ENCODE results near the gene RHBDF2. TPM values are rescaled to one million over a fixed set of nuclear protein-coding genes. Genes with fewer than 3 reads are reported as not detected.
A peak's percentile ranks its signal among the peaks of the same experiment; 100 is the strongest.

RHBDF2 gene
- total RNA-seq, 1 donor, result 62.1 TPM

GRCh38 chr17:76459674-76460073 is 41.5 kb downstream of the RHBDF2 start:
- H3K4me1 ChIP-seq (ENCODE audit: insufficient read depth, low read length), result no peaks in the 10 kb centered on the region
- no peaks in the 10 kb centered on the region for H3K27me3 ChIP-seq (ENCODE audit: insufficient read depth, low read length)
- no peaks in the 10 kb centered on the region for H3K9me3 ChIP-seq (ENCODE audit: low read depth, low read length)

DNA sequence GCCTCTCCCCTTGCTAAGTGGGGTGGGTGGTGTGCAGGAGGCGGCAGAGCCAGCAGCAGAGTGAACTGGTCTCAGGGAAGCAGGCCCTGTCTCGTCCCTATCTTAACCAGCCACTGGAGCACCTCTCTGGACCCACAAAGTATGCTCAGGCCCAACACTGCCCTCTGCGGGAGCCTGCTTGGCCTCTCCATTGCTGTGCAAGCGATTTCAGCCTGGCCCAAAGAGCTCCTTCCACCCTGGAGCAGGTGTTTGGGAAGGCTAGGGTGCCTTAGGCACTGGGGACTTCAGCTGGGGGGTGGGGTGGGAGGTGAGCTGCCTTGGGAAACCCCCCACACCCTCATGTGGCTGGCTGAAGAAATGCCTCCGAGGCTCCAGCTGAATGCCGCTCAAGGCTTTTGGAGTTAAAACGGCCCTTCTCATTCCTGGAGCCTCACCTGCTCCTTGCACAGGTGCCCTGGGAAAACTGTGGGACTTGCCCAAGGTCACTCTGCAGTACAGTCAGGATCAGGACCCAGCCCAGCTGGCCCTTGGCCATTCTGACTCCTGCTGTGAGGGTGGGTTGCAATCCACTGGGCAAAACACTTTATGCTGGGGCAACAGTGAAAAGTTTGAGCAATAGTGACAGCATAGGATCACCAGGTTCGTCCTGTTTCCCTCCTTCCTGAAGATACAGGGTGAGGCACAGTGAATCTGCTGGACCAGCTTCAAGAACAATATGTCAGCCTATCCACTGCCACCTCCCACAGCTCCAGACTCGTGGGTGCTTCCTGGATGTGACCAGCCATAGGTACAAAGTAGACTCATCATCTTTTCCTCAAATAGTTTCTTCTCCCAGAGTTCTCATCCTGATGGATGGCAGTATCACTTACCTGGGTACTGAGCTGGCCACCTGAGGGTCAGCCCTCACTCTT is 42.4 kb downstream of the RHBDF2 start:
- no peak overlapping the region for H3K4me3 ChIP-seq (ENCODE audit: low read length)
- H3K4me1 ChIP-seq (ENCODE audit: insufficient read depth, low read length), result no peaks in the 10 kb centered on the region
- no peaks in the 10 kb centered on the region for H3K9me3 ChIP-seq (ENCODE audit: low read depth, low read length)
- no peaks in the 10 kb centered on the region for H3K27me3 ChIP-seq (ENCODE audit: insufficient read depth, low read length)

More at GRCh38 chr17:76459674-76460073, 41.5 kb downstream of the RHBDF2 start:
- no peak overlapping the region for H3K4me3 ChIP-seq (ENCODE audit: low read length)

DNA sequence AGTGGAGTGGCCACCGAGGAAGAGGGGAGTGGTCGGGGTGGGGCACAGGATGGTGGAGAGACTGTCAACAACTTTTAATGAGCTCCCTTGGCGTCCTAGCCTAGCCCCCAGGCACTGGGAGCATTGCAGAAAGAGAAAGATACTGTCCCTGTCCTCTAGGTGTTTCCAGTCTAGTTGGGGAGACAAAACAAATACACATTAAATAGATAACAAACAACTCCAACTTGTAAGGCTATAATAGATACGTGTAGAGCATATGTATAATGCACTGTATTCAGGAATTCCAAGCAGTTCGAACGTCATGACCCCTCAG is 47.8 kb downstream of the RHBDF2 start:
- Histone ChIP-seq H3K4me3 (ENCODE audit: low read length) (peak overlapping the region; percentile 80), H3K9me3 (ENCODE audit: low read depth, low read length) (no peaks in the 10 kb centered on the region), H3K27me3 (ENCODE audit: insufficient read depth, low read length) (no peaks in the 10 kb centered on the region), H3K4me1 (ENCODE audit: insufficient read depth, low read length) (peaks cover 18% of the 10 kb centered on the region)

GRCh38 chr17:76452660-76453430 is 48.4 kb downstream of the RHBDF2 start, which contains the start of gene UBE2O:
Gene UBE2O (minus strand): TSS chr17:76453152. CDS start chr17:76453141, 11 bp downstream.
- Histone ChIP-seq H3K27me3 (ENCODE audit: insufficient read depth, low read length) (no peaks in the 10 kb centered on the region), H3K4me3 (ENCODE audit: low read length) (peak within 1 kb of the TSS; percentile 80), H3K4me1 (ENCODE audit: insufficient read depth, low read length) (peaks cover 18% of the 10 kb centered on the region), H3K9me3 (ENCODE audit: low read depth, low read length) (no peaks in the 10 kb centered on the region)

GRCh38 chr17:76452127-76452659 is 49.0 kb downstream of the RHBDF2 start:
- Histone ChIP-seq H3K4me1 (ENCODE audit: insufficient read depth, low read length) (peaks cover 19% of the 10 kb centered on the region), H3K4me3 (ENCODE audit: low read length) (peak overlapping the region; percentile 80), H3K9me3 (ENCODE audit: low read depth, low read length) (no peaks in the 10 kb centered on the region), H3K27me3 (ENCODE audit: insufficient read depth, low read length) (no peaks in the 10 kb centered on the region)

DNA sequence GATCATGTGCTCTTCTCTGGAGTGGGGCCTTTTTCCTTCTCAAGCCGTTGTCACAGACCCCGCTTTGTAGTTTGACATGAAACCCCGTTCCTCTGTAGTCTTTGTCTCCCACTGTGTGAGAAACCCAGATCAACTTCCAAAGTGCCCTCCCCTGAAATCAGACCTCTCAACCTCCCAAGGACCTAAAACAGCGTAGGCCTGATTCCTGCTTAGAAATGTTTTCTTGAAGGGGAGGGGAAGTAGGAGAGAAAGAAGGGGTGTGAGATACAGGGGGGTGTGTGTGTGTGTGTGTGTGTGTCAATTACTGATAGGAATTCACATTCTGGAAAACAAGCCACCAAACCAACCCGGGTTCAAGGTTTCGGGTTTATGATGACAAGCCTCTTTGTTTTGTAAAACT is 49.7 kb downstream of the RHBDF2 start:
- Histone ChIP-seq H3K9me3 (ENCODE audit: low read depth, low read length) (no peaks in the 10 kb centered on the region), H3K27me3 (ENCODE audit: insufficient read depth, low read length) (no peaks in the 10 kb centered on the region), H3K4me1 (ENCODE audit: insufficient read depth, low read length) (peaks cover 26% of the 10 kb centered on the region), H3K4me3 (ENCODE audit: low read length) (no peak overlapping the region)

- Histone ChIP-seq H3K4me3 (ENCODE audit: low read length) (no peak overlapping the region), H3K27me3 (ENCODE audit: insufficient read depth, low read length) (no peaks in the 10 kb centered on the region), H3K9me3 (ENCODE audit: low read depth, low read length) (no peaks in the 10 kb centered on the region), H3K4me1 (ENCODE audit: insufficient read depth, low read length) (peaks cover 40% of the 10 kb centered on the region)
These were observed 52.1 kb downstream of the RHBDF2 start for GRCh38 chr17:76449126-76449525.

- Histone ChIP-seq H3K4me1 (ENCODE audit: insufficient read depth, low read length) (peaks cover 42% of the 10 kb centered on the region), H3K27me3 (ENCODE audit: insufficient read depth, low read length) (no peaks in the 10 kb centered on the region), H3K9me3 (ENCODE audit: low read depth, low read length) (no peaks in the 10 kb centered on the region), H3K4me3 (ENCODE audit: low read length) (no peak overlapping the region)
These were observed 53.1 kb downstream of the RHBDF2 start for GRCh38 chr17:76447931-76448652.

DNA sequence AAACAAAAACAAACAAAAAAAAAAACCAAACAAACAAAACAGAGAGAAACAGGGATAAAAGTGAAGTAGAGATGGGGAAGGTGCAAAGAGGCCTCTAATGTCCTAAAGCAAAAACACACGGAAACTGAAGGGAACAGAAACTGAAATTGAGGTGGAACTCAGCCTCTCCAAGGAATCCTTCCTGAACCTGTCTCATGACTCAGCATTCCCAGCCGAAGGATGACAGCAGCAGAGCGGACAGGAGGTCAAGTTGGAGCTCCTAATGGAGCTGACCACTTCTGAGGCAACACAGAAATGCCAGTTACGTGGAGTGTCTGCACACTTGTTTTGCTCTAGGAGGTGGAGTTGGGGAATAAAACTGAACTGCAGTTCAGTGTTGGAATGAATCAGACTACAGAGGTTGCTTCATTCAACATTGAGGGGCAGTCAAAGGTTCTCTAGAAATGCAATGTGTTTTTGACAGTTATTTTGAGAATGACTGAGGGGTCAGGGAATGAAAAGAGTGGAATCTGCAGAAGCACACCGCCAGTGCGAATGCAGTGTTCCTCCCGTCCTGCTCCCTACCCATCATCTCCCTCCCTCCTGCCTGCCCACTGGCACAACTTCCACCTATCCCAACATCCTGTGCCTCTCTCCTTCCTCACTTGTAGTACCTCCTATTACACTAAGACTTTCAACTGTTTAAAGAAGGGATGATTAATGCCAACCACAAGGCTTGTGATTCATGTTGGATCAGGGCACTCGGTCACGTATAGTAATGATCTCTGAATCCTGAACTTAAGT is 54.6 kb downstream of the RHBDF2 start:
- H3K9me3 ChIP-seq (ENCODE audit: low read depth, low read length), result no peaks in the 10 kb centered on the region
- peaks cover 45% of the 10 kb centered on the region for H3K4me1 ChIP-seq (ENCODE audit: insufficient read depth, low read length)
- no peak overlapping the region for H3K4me3 ChIP-seq (ENCODE audit: low read length)
- no peaks in the 10 kb centered on the region for H3K27me3 ChIP-seq (ENCODE audit: insufficient read depth, low read length)

GRCh38 chr17:76445697-76446448 is 55.4 kb downstream of the RHBDF2 start:
- H3K4me1 ChIP-seq (ENCODE audit: insufficient read depth, low read length), result peaks cover 44% of the 10 kb centered on the region
- no peaks in the 10 kb centered on the region for H3K27me3 ChIP-seq (ENCODE audit: insufficient read depth, low read length)
- H3K9me3 ChIP-seq (ENCODE audit: low read depth, low read length), result no peaks in the 10 kb centered on the region
- no peak overlapping the region for H3K4me3 ChIP-seq (ENCODE audit: low read length)

DNA sequence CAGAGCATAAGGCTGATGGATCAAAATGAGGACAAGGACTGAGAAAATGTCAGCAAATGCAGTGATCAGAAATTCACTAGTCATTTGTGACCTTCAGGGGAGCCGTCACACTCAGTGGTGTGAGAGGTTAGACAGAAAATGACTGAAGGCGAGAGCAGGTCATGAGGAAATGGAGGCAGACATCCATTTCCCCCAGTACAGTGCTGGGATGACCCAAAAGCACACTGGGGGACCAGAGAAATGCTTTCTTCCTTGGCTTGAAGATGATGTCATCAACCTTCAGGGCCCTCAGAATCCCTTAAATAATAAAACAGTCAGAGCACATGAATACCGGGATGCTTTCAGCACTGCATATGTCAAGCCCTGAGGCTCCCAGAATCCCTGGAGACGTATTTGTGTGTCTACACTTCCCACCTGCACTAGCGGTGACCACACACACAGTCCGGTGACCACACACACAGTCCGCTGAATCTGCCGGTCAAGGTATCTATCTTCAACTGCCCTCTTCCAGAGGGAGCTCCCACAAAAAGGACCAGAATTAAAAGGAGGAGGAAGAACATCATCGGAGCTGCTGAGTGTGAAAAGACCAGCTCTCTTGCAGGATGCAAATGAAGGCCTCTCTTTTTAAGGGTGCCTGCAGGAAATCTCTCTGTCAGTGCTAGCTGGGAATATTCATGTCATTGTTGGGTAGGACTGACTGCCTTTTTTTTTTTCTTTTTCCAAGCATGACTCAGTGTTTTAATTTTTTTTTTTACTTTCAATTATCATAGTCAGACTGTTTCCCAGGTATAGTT is 56.5 kb downstream of the RHBDF2 start:
- no peaks in the 10 kb centered on the region for H3K27me3 ChIP-seq (ENCODE audit: insufficient read depth, low read length)
- H3K4me1 ChIP-seq (ENCODE audit: insufficient read depth, low read length), result peaks cover 43% of the 10 kb centered on the region
- no peak overlapping the region for H3K4me3 ChIP-seq (ENCODE audit: low read length)
- no peaks in the 10 kb centered on the region for H3K9me3 ChIP-seq (ENCODE audit: low read depth, low read length)

DNA sequence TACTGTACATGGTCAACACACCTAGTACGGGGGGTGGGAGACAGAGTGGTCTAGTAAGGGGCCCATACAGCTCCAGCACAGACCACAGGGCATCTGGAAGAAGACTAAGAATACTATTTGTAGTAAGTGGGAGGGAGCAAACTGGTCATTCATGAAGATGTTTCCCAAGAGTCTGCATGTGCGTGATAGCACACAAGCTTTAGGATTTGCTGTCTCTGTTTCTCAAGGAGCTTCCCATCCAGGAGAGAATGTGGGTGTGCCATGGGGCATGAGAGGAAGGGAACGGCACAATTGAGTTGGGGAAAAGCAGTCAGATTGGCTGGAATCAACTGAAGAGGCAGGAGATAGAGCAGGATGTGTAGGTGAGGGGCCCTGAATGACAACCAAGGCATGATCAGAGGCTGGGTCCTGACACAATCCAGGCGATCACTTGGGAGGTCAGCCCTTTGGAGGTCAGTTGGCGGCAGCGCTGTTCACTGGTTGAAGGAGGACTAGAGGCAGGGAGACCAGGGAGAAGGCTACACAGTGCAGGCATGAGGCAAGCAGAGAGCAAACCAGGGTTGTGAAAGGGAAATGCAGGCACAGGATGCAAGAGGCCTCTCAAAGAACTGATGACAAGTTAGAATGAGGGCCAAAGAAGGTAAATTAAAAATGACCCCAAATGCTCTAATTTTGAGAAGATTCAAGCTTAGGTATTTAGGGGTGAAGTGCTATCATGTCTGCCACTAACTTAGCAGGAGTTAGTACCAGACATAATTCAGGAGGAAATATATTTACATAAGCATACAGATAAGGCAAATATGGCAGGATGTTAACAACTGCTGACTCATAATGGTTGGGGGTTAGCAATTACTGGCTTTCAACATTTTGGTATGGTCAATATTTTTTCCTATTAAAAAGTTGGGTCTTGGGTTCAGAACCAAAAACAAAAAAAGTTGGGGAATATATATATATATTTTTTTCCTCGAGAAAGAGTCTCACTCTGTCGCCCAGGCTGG is 58.6 kb downstream of the RHBDF2 start:
- Histone ChIP-seq H3K27me3 (ENCODE audit: insufficient read depth, low read length) (no peaks in the 10 kb centered on the region), H3K4me1 (ENCODE audit: insufficient read depth, low read length) (peaks cover 46% of the 10 kb centered on the region), H3K9me3 (ENCODE audit: low read depth, low read length) (no peaks in the 10 kb centered on the region), H3K4me3 (ENCODE audit: low read length) (no peak overlapping the region)
